HTR-8/SVneo (cell line): Measurements from ENCODE around the gene GARS1.

Experiments used
- DNase-seq: peaks from one replicate; pipeline ENCODE4 v3.0.0; 2011; ENCODE audit warnings: low spot score, mixed read lengths; ENCODE audit not compliant: insufficient read length
- FAIRE-seq: peaks from 2 replicates; lab custom pipeline; 2011; peaks lifted over from hg19 to GRCh38; lab: Jason Lieb, UNC

The GARS1 gene

GRCh38 chr7:30674420-30674819, 79.7 kb downstream of the GARS1 start:
- DNase-seq: no peak
- FAIRE-seq: no peak

- FAIRE-seq (no peak), DNase-seq (no peak)
Measured at GRCh38 chr7:30674876-30675275, 80.2 kb downstream of the GARS1 start.

GRCh38 chr7:30678805-30679204, 84.1 kb downstream of the GARS1 start:
- DNase-seq (no peak), FAIRE-seq (no peak)

- no peak for FAIRE-seq
- DNase-seq: no peak
Measured at GRCh38 chr7:30679664-30680063, 85.0 kb downstream of the GARS1 start.

GRCh38 chr7:30681331-30681797, 86.7 kb downstream of the GARS1 start:
- DNase-seq (no peak), FAIRE-seq (no peak)

- FAIRE-seq: no peak
- DNase-seq: no peak
Measured at GRCh38 chr7:30681815-30682211, 87.1 kb downstream of the GARS1 start.

GRCh38 chr7:30682212-30683083, 87.8 kb downstream of the GARS1 start, which contains the start of gene CRHR2:
CRHR2 (minus strand) TSS chr7:30682456; CDS start chr7:30682280, 176 bp downstream.
- no peak for DNase-seq
- FAIRE-seq: no peak

GRCh38 chr7:30683306-30683705, 88.6 kb downstream of the GARS1 start:
- FAIRE-seq (no peak), DNase-seq (no peak)
